Pericardium fibroblast (primary cell): Measurements from ENCODE around the gene ACLY. TPM values are rescaled to one million over a fixed set of nuclear protein-coding genes. Genes with fewer than 3 reads are reported as not detected.

Experiments
- total RNA-seq: library from RNA; depleted of rRNA; stranded (reverse); fragments of >200 nt; gene quantifications from 2 replicates; pipeline ENCODE4 v1.2.3, GENCODE V29; 2015

ACLY gene
- total RNA-seq, result 147 and 228 TPM in 2 replicates

DNA sequence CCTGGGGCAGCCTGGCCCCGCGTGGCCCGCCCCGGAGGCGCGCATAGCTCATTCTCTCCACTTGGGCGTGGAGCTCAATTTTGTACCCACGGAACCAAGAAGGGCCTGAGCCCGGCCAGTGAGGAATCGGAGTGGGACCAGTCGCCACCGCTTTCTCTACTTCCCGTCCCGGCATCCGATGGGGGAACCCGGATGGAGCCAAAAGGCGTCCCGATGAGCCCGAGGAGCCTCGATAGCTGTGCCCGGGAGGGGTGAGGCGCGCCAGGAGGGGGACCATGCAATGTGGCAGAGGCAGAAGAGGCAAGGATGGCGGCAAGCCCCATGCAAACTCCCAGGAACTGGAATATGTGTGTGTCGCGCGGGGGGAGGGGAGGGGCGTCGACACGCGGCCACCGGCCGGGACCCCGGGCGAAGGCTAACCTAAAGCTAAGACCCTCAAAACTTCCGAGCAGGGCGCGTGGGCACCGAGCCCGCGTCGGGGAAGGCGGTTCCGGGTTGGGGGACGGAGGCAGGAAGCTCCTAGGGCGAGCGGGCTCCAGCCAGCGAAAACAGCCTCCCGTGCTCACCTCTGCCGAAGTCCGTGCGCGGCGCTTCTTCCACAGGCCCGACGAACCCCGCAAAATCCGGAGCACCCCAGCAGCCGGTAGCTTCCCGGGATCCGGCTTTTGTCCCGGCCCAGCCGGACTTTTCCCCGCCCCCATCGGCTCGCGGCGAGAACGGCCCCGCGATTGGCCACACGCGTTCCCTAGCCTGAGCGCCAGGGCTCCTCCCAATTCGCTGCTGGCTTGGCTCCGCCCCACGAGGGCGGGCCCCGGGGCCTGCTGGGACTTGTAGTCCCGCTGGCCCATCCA lies at the start of gene ACLY:
Gene ACLY, minus strand, starts transcription at position 638 of the 851 bp plus-strand sequence. CDS start 5,078 bp downstream, outside the sequence.

DNA sequence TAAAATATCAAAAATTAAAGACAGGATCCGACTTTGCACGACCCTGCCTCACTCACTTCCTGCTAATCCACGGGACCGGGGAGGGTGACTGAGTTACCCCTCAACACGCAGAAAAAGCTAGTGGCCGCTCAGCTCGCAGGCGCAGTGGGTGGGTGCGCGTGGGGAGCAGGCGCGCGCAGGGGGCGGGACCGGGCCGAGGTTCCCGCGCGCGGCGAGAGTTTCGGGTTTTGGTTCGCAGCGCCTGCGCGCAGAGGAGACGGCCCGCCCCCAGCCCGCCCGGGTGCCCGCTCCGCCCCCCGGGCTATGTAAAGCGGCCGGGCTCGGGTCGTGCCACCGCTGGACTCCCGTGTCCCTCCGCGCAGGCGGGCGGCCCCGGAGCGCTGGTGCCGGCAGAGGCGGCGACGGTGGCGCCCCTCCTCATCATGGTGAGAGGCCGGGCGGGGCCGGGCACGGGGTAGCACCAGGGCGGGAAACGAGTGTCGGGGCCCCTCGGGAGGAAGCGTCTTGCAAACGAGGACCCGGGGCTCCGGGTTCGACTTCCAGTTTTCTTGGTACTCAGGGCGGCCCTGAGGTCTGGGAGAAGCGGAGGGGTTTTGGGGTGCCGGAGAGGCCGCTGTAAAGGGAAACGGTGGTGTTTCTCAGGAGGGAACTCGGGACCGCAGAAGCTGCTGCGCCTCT lies 47.9 kb upstream of the ACLY start, which contains the start of gene CNP:
Gene CNP, plus strand, starts transcription at position 333 of the 678 bp plus-strand sequence. Its CDS starts 90 bp downstream, at position 423.

DNA sequence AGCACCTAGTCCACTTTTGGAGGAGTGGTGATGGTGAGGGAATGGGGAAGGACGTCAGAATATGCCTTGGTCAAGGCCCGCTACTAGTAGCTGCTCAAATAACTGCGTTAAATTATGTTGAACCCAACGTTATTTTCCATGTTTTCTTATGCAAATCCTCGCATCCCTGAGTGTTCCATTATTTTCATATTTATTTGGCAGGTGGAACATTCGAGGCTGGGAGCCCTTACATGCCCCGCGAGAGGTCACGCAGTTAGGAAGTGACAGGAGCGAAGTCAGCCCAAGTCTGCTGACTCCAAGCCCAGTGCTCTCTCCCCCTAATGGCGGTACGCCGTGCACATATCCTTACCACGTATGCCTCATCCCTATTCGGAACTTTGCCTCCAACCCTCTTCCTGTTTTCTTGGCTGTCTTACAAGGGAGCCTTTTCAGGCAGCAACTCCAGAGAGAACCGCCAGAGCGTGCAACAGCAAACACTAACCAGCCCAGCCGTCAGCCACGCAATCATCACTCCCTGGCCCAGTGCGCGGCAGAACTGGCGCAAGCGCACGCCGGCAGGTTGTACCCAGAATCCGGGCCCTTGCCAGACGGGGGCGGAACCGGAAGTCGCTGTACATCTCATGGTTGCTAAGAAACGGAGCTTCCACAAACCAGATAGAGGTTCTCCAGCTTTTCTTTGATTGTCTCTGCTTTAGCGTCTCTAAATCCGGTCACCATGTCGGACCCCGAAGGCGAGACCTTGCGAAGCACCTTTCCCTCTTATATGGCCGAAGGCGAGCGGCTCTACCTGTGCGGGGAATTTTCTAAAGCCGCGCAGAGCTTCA lies 11.5 kb upstream of the ACLY start, which contains the start of gene ODAD4:
Gene ODAD4, plus strand, starts transcription at position 609 of the 824 bp plus-strand sequence. Its CDS starts 107 bp downstream, at position 716.

DNA sequence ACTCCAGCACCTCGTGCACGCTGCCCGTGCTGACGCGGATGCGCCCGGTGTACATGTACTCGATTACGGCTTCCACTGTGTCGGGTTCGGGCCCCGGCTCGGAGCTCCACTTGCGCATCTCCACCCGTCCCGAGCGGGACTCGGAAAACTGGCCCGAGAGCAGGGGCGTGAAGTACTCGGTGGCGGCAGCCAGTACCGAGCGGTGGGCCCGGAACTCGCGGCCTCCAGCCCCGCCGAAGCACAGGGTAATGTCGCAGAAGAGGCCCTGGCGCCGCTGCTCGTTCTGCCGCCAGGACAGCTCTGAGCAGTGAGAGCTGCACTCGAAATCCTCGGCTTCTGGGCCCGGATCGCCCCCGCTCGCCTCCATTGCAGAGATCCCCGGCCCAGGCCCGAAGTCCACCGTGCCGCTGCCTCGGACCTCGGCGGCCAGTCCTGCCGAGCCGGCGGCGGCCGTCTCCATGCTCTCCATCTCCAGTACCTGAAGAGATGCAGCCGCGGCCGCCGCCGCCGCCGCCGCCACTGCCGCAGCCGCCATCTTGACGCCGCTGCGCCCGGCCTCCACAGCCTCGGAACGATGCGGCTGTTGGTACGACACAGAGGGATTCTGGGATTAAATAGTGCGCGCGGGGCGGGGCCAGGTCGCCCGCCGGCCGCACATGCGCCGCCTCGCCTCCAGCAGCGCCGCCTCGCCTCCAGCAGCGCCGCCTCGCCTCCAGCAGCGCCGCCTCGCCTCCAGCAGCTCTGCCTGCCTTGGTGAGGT lies 53.7 kb downstream of the ACLY start, which contains the start of gene KLHL11:
Gene KLHL11, minus strand, starts transcription at position 588 of the 760 bp plus-strand sequence. Its CDS starts 53 bp downstream, at position 535.

DNA sequence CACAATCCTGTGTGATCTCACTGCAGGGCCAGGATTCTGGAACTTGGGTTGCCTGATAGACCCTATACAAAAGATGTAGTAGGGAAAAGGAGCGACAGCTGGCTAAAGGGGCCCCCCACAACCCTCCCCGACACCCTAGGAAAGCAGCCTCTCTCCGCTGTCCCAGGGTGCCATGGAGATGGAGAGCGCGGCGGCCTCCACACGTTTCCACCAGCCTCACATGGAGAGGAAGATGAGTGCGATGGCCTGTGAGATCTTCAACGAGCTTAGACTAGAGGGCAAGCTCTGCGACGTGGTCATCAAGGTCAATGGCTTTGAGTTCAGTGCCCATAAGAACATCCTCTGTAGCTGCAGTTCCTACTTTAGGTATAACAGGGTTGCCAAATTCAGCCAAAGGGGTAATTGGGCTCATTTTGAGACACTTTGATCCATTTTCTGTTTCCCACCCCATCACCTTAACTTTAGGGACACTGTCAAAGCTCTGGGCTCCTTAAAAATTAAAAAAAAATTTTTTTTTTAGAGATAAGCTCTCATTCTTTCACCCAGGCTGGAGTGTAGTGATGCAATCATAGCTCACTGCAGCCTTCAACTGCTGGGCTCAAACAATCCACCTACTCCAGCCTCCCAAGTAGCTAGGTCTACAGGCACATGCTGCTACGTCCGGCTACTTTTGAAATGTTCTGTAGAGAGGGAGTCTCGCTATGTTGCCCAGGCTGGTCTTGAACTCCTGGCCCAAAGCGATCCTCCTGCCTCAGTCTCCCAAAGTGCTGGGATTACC lies 80.8 kb downstream of the ACLY start, which contains the start of gene KLHL10:
Gene KLHL10, plus strand, starts transcription at position 65 of the 778 bp plus-strand sequence. Its CDS starts 108 bp downstream, at position 173.

DNA sequence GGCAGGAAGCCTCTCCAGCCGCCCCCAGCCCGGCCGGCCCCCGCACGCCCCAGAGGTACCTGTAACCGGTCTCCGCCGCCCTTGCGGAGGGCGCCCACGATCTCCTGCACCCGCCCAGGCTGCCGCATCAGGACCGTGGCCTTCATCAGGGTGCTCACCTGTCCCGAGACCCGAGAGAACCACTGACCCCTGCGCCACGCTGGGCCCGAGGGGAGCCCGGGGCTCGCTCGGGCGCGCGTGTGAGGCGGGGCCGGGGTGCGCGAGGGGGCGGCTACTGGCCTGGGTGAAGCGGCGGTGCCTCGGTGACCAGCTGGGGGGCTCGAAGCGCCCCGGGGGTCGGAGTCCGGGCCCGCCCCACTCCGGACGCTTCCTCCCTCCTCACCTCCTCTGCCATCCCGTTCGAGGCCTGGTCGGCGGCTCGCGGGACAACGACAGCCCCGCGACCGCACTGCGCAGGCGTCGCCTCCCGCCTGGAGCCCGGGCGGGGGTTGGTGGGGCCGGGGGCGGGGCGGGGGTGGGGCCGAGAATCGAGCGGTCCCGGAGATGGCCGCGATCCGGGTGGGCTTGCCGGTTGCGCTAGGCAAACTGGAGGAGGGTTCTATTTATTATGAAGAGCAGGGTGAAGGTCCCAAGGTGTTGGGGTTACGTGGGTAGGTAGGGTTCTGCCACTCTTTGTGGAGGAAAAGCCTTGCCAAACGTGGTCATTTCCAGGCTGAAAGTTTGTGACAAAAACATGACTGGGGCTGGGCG lies 82.8 kb downstream of the ACLY start, which contains the start of gene NT5C3B:
Gene NT5C3B, minus strand, starts transcription at position 433 of the 750 bp plus-strand sequence. Its CDS starts 39 bp downstream, at position 394.

Other genes with a start within 250 kb of the ACLY start
- gene EIF1, start 230.1 kb downstream of the ACLY start, total RNA-seq, result 111 and 272 TPM in 2 replicates
- gene GAST, start 206.6 kb downstream of the ACLY start, total RNA-seq, result not detected in 2 replicates
- gene HAP1, start 184.3 kb downstream of the ACLY start, total RNA-seq, result not detected in 2 replicates
- gene JUP, start 132.2 kb downstream of the ACLY start, total RNA-seq, result 17.4 and 28.9 TPM in 2 replicates
- gene P3H4, start 107.0 kb downstream of the ACLY start, total RNA-seq, result 42.3 and 81.7 TPM in 2 replicates
- 285 and 416 TPM in 2 replicates for gene FKBP10, start 105.9 kb downstream of the ACLY start, total RNA-seq
- 47.9 and 50.6 TPM in 2 replicates for gene NT5C3B, start 82.7 kb downstream of the ACLY start, total RNA-seq
- gene KLHL10, start 81.1 kb downstream of the ACLY start, total RNA-seq, result 0.23 TPM in 1 of 2 replicates, not detected in the other
- 11.2 and 14.6 TPM in 2 replicates for gene KLHL11, start 53.5 kb downstream of the ACLY start, total RNA-seq
- gene ODAD4, start 11.7 kb upstream of the ACLY start, total RNA-seq, result 0.68 and 1.3 TPM in 2 replicates
- gene CNP, start 47.8 kb upstream of the ACLY start, total RNA-seq, result 62.6 and 69.4 TPM in 2 replicates
- gene DNAJC7, start 98.5 kb upstream of the ACLY start, total RNA-seq, result 39.7 and 67.8 TPM in 2 replicates
- gene NKIRAS2, start 101.1 kb upstream of the ACLY start, total RNA-seq, result 41.5 and 65.0 TPM in 2 replicates
- gene C17orf113, start 131.7 kb upstream of the ACLY start, total RNA-seq, result 0.23 and 0.43 TPM in 2 replicates
- 0.60 TPM in 1 of 2 replicates, not detected in the other for gene ZNF385C, start 179.5 kb upstream of the ACLY start, total RNA-seq
- 10.9 and 11.0 TPM in 2 replicates for gene DHX58, start 193.8 kb upstream of the ACLY start, total RNA-seq
- 12.0 and 26.2 TPM in 2 replicates for gene KAT2A, start 202.4 kb upstream of the ACLY start, total RNA-seq
- gene HSPB9, start 203.9 kb upstream of the ACLY start, total RNA-seq, result not detected in 2 replicates
- 76.7 and 146 TPM in 2 replicates for gene RAB5C, start 236.0 kb upstream of the ACLY start, total RNA-seq